IMR-90 (cell line): Measurements from ENCODE around the gene DSCAM. TPM values are rescaled to one million over a fixed set of nuclear protein-coding genes. Genes with fewer than 3 reads are reported as not detected.

Experiments
- ATAC-seq: fragments of 200-7000 bp; cut with Tn5 transposase; 2 replicates; pipeline ENCODE4 v1.9.1; 2020; ENCODE audit warnings: low read depth, mild to moderate bottlenecking, moderate library complexity
- BruUV-seq: library from RNA; stranded (reverse); fragments of 400-500 nt; replicated peaks from 2 replicates; lab custom pipeline; 2021; lab: Mats Ljungman, UMichigan
- CTCF ChIA-PET: fragments of 300-600 bp; formaldehyde crosslinking; extraction: SDS; loops from one replicate; lab custom pipeline; 2021; ENCODE audit warnings: antibody characterized with exemption; lab: Yijun Ruan, JAX
- POLR2A ChIA-PET: fragments of 300-600 bp; sonication (Branson Sonifier 250); formaldehyde crosslinking; loops from one replicate; lab custom pipeline; 2022; ENCODE audit warnings: antibody characterized with exemption; ENCODE audit not compliant: unreplicated experiment; lab: Charles Lee
- DNase-seq: peaks from one replicate; pipeline ENCODE4 v3.0.0; 2013
- H2AFZ ChIP-seq: replicated peaks from 2 replicates; pipeline ENCODE3; 2013; ENCODE audit warnings: low read length, mild to moderate bottlenecking; ENCODE audit not compliant: poor library complexity
- H2AK5ac ChIP-seq: 2 replicates; pipeline ENCODE4 v1.6.1; 2013; ENCODE audit warnings: low read depth, low read length, inconsistent platforms
- H2AK9ac ChIP-seq: replicated peaks from 2 replicates; pipeline ENCODE3; 2013; ENCODE audit warnings: mild to moderate bottlenecking, low read depth, low read length, moderate library complexity; ENCODE audit not compliant: poor library complexity
- H2BK120ac ChIP-seq: 2 replicates; pipeline ENCODE4 v1.6.1; 2013; ENCODE audit warnings: low read depth, low read length, inconsistent platforms
- H2BK15ac ChIP-seq: 3 replicates; pipeline ENCODE4 v1.6.1; 2013; ENCODE audit warnings: low read depth, low read length, inconsistent platforms
- H2BK20ac ChIP-seq: 2 replicates; pipeline ENCODE4 v1.6.1; 2013; ENCODE audit warnings: low read depth, mild to moderate bottlenecking, inconsistent platforms, low read length, moderate library complexity
- H2BK5ac ChIP-seq: 2 replicates; pipeline ENCODE4 v1.6.1; 2013; ENCODE audit warnings: mild to moderate bottlenecking, low read depth, low read length, inconsistent platforms; ENCODE audit not compliant: poor library complexity, severe bottlenecking
- H3K14ac ChIP-seq: replicated peaks from 2 replicates; pipeline ENCODE4 v1.6.1; 2013; ENCODE audit warnings: low read depth, low read length, inconsistent platforms
- H3K18ac ChIP-seq: 2 replicates; pipeline ENCODE4 v1.6.1; 2013; ENCODE audit warnings: low read depth, low read length, control low read depth
- H3K23ac ChIP-seq: 2 replicates; pipeline ENCODE4 v1.6.1; 2013; ENCODE audit warnings: low read depth, low read length, inconsistent platforms
- H3K27ac ChIP-seq: 2 replicates; pipeline ENCODE4 v1.5.1; 2013; ENCODE audit warnings: mild to moderate bottlenecking, control low read depth, low read length; ENCODE audit not compliant: insufficient read depth
- H3K27me3 ChIP-seq: 2 replicates; pipeline ENCODE4 v1.6.1; 2013; ENCODE audit warnings: low read length; ENCODE audit not compliant: control insufficient read depth, insufficient read depth
- H3K36me3 ChIP-seq: 2 replicates; pipeline ENCODE4 v1.6.1; 2013; ENCODE audit warnings: low read length, mixed read lengths; ENCODE audit not compliant: control insufficient read depth, insufficient read depth
- H3K4ac ChIP-seq: 2 replicates; pipeline ENCODE4 v1.6.1; 2013; ENCODE audit warnings: low read depth, low read length, inconsistent platforms
- H3K4me1 ChIP-seq: 2 replicates; pipeline ENCODE4 v1.6.1; 2013; ENCODE audit warnings: low read length, mixed read lengths; ENCODE audit not compliant: control insufficient read depth, insufficient read depth
- H3K4me2 ChIP-seq: 2 replicates; pipeline ENCODE4 v1.6.1; 2013; ENCODE audit warnings: low read depth, mild to moderate bottlenecking, control low read depth, low read length, moderate library complexity
- H3K4me3 ChIP-seq: 2 replicates; pipeline ENCODE4 v1.5.1; 2013; ENCODE audit warnings: low read depth, mild to moderate bottlenecking, control low read depth, low read length, moderate library complexity; ENCODE audit not compliant: insufficient read depth
- H3K56ac ChIP-seq: 2 replicates; pipeline ENCODE4 v1.6.1; 2013; ENCODE audit warnings: low read length, inconsistent platforms; ENCODE audit not compliant: insufficient read depth; ENCODE audit errors: extremely low read depth
- H3K79me1 ChIP-seq, 2 experiments: 2 replicates each; pipeline ENCODE4 v1.6.1; 2013; ENCODE audit warnings: low read length in 2 of 2, inconsistent platforms in 1 of 2, low read depth in 1 of 2
- H3K9ac ChIP-seq: 2 replicates; pipeline ENCODE4 v1.6.1; 2013; ENCODE audit warnings: low read depth, low read length, control low read depth
- H3K9me1 ChIP-seq: 2 replicates; pipeline ENCODE4 v1.6.1; 2013; ENCODE audit warnings: low read length, inconsistent platforms; ENCODE audit not compliant: insufficient read depth
- H3K9me3 ChIP-seq: 2 replicates; pipeline ENCODE4 v1.6.1; 2013; ENCODE audit warnings: low read length; ENCODE audit not compliant: control insufficient read depth, insufficient read depth
- H4K20me1 ChIP-seq: 2 replicates; pipeline ENCODE4 v1.6.1; 2013; ENCODE audit warnings: low read length, inconsistent platforms; ENCODE audit not compliant: insufficient read depth
- H4K5ac ChIP-seq: 2 replicates; pipeline ENCODE4 v1.6.1; 2013; ENCODE audit warnings: mild to moderate bottlenecking, low read depth, low read length, control low read depth
- H4K8ac ChIP-seq, 2 experiments: 2 replicates each; pipeline ENCODE4 v1.6.1; 2013; ENCODE audit warnings: low read depth in 2 of 2, low read length in 2 of 2, control low read depth in 1 of 2, inconsistent platforms in 1 of 2
- H4K91ac ChIP-seq: 2 replicates; pipeline ENCODE4 v1.6.1; 2013; ENCODE audit warnings: low read depth, low read length, inconsistent platforms; ENCODE audit not compliant: insufficient read depth
- BHLHE40 ChIP-seq: fragments of 150-350 bp; IDR thresholded peaks from 2 replicates; pipeline ENCODE4 v1.6.1; 2016; ENCODE audit warnings: mild to moderate bottlenecking, low read depth, low read length
- CEBPB ChIP-seq: IDR thresholded peaks from 2 replicates; pipeline ENCODE4 v1.6.1; 2012; ENCODE audit warnings: low read depth, low read length, improper control_type of control experiment
- CHD1 ChIP-seq: IDR thresholded peaks from 2 replicates; pipeline ENCODE4 v1.6.1; 2012; ENCODE audit warnings: low read depth, low read length, improper control_type of control experiment
- CTCF ChIP-seq: conservative IDR thresholded peaks from 2 replicates; pipeline ENCODE4 v1.5.1; 2012; ENCODE audit warnings: mild to moderate bottlenecking, low read depth, low read length, improper control_type of control experiment
- ELK1 ChIP-seq: fragments of 150-350 bp; IDR thresholded peaks from 2 replicates; pipeline ENCODE4 v1.6.1; 2016; ENCODE audit warnings: low read depth, mild to moderate bottlenecking, low read length, moderate library complexity, borderline replicate concordance
- FOS ChIP-seq: fragments of 150-350 bp; IDR thresholded peaks from 2 replicates; pipeline ENCODE4 v1.6.1; 2016; ENCODE audit warnings: low read depth, low read length
- MAFK ChIP-seq: IDR thresholded peaks from 2 replicates; pipeline ENCODE4 v1.6.1; 2012; ENCODE audit warnings: low read depth, low read length, improper control_type of control experiment
- MAZ ChIP-seq: IDR thresholded peaks from 2 replicates; pipeline ENCODE4 v1.6.1; 2012; ENCODE audit warnings: low read depth, mild to moderate bottlenecking, low read length, improper control_type of control experiment, moderate library complexity, borderline replicate concordance
- MXI1 ChIP-seq: IDR thresholded peaks from 2 replicates; pipeline ENCODE4 v1.6.1; 2012; ENCODE audit warnings: low read depth, mild to moderate bottlenecking, low read length, moderate library complexity, borderline replicate concordance
- NFE2L2 ChIP-seq: fragments of 150-350 bp; IDR thresholded peaks from 2 replicates; pipeline ENCODE4 v1.6.1; 2016; ENCODE audit warnings: low read depth, mild to moderate bottlenecking, low read length
- POLR2A ChIP-seq: IDR thresholded peaks from 2 replicates; pipeline ENCODE4 v1.6.1; 2012; ENCODE audit warnings: mild to moderate bottlenecking, low read depth, low read length
- RAD21 ChIP-seq: IDR thresholded peaks from 2 replicates; pipeline ENCODE4 v1.6.1; 2012; ENCODE audit warnings: low read length, improper control_type of control experiment
- RCOR1 ChIP-seq: IDR thresholded peaks from 2 replicates; pipeline ENCODE4 v1.6.1; 2012; ENCODE audit warnings: mild to moderate bottlenecking, low read length, improper control_type of control experiment; ENCODE audit not compliant: insufficient replicate concordance
- RFX5 ChIP-seq: IDR thresholded peaks from 2 replicates; pipeline ENCODE4 v1.8.0; 2012; ENCODE audit warnings: low read depth, mild to moderate bottlenecking, low read length, moderate library complexity
- SMC3 ChIP-seq: fragments of 150-350 bp; IDR thresholded peaks from 2 replicates; pipeline ENCODE4 v1.6.1; 2016; ENCODE audit warnings: low read depth, mild to moderate bottlenecking, antibody characterized with exemption, low read length, moderate library complexity
- USF2 ChIP-seq: fragments of 150-350 bp; IDR thresholded peaks from 2 replicates; pipeline ENCODE4 v1.6.1; 2017; ENCODE audit warnings: mild to moderate bottlenecking, antibody characterized with exemption, low read length, low read depth
- WGBS, 2 experiments: methylation state at CpG; one replicate each; pipeline versions ENCODE4 v1.1.5 to v1.1.7; 2013; ENCODE audit warnings: missing lambda C conversion rate in 2 of 2; ENCODE audit not compliant: insufficient read length in 1 of 2; ENCODE audit errors: extremely low coverage in 2 of 2; 5-methylcytosine and 5-hydroxymethylcytosine counted together
- dilution Hi-C: fragments of 300-500 bp; cut with HindIII; formaldehyde crosslinking; loops from one replicate; pipeline ENCODE4 v1.14.3; 2018; ENCODE audit warnings: low sequenced_read_pairs; ENCODE audit not compliant: unreplicated experiment
- in situ Hi-C: fragments of 300-500 bp; cut with MboI; formaldehyde crosslinking; loops from 3 replicates; pipeline ENCODE4 v1.14.3; 2019; ENCODE audit warnings: low sequenced_read_pairs, inconsistent platforms, mixed read lengths
- intact Hi-C: fragments of 100-400 bp; cut with micrococcal nuclease; formaldehyde crosslinking; loops from 2 replicates; pipeline ENCODE4 v1.10.0; 2022
- polyA plus RNA-seq, 3 experiments: library from polyadenylated mRNA; depleted of rRNA; stranded (reverse); fragments of >200 nt; gene quantifications; 2 replicates each; pipeline ENCODE4 v1.2.3, GENCODE V29; 2012; ENCODE audit warnings: low replicate concordance in 1 of 3
- total RNA-seq: library from RNA; depleted of rRNA; stranded (reverse); fragments of >200 nt; gene quantifications from 2 replicates; pipeline ENCODE4 v1.2.3, GENCODE V29; 2012

DSCAM gene
- total and polyA plus RNA-seq, 2 of the 4 experiments (the other 2 are of a cell fraction): under 0.01 to 0.02 TPM

GRCh38 chr21:40845441-40845995 lies 1.4 kb downstream of the DSCAM start:
- Histone ChIP-seq H2AK5ac (no peak overlapping the region), H3K4ac (no peak overlapping the region), H2BK120ac (no peak overlapping the region), H3K14ac (no peak overlapping the region), H3K4me1 (no peaks in the 10 kb centered on the region), H3K18ac (no peak overlapping the region), H4K91ac (no peak overlapping the region), H2BK20ac (no peak overlapping the region), H3K9me1 (no peaks in the 10 kb centered on the region), H3K36me3 (no peaks in the 10 kb centered on the region), H4K5ac (no peak overlapping the region), H4K8ac (no peak overlapping the region), H4K20me1 (no peaks in the 10 kb centered on the region), H3K27ac (no peak overlapping the region), H3K23ac (no peak overlapping the region), H2AK9ac (no peak overlapping the region), H3K4me3 (no peak overlapping the region), H3K79me1 (no peaks in the 10 kb centered on the region), H3K56ac (no peak overlapping the region), H3K9me3 (peaks cover 22% of the 10 kb centered on the region; the same call in 1 of the 2 replicates), H2BK15ac (no peak overlapping the region), H2AFZ (no peak overlapping the region), H2BK5ac (no peak overlapping the region), H3K27me3 (no peaks in the 10 kb centered on the region), H3K4me2 (no peak overlapping the region), H3K9ac (no peak overlapping the region)
- POLR2A ChIA-PET: no interaction called here
- no peak for TF ChIP-seq RCOR1
- no peak for TF ChIP-seq CTCF
- TF ChIP-seq RFX5: no peak
- no peak for TF ChIP-seq SMC3
- no peak for TF ChIP-seq BHLHE40
- TF ChIP-seq CEBPB: no peak
- no peak for TF ChIP-seq CHD1
- TF ChIP-seq MAFK: no peak
- TF ChIP-seq FOS: no peak
- no peak for TF ChIP-seq MAZ
- no peak for TF ChIP-seq POLR2A
- TF ChIP-seq USF2: no peak
- no peak for TF ChIP-seq RAD21
- no peak for TF ChIP-seq MXI1
- no peak for TF ChIP-seq ELK1
- no peak for TF ChIP-seq NFE2L2
- in situ Hi-C loops: no loop called here
- no CpG with 5 or more reads among the region's 5 CpGs for WGBS, 2 experiments
- BruUV-seq: no TSS peak
- DNase-seq (peak; percentile 3), ATAC-seq (no peak)
- dilution Hi-C loops: no loop called here
- intact Hi-C loops: no loop called here
- CTCF ChIA-PET: interaction anchor here (1.0 kb wide), 1 partner anchor 27 kb away, joined by 3 read pairs; no protein-coding TSS in a partner anchor
